ENCODE measurements around the gene CFAP54.

- TF ChIP-seq ZNF621 (tag by site-specific recombination; IDR thresholded peaks at IDR 0.05) (no peak), HOXD13 (CRISPR knock-in tag; IDR thresholded peaks at IDR 0.05; ENCODE audit: borderline replicate concordance) (no peak), ZNF211 (tag by site-specific recombination; IDR thresholded peaks at IDR 0.05; ENCODE audit: low read depth) (no peak), ZBTB6 (tag by site-specific recombination; IDR thresholded peaks at IDR 0.05) (no peak), CTCF (tag by site-specific recombination; IDR thresholded peaks at IDR 0.05) (no peak)
Measured at GRCh38 chr12:96571101-96571862, 81.9 kb downstream of the CFAP54 start.
